ENCODE results near the gene ASMT.

Gene ASMT

GRCh38 chrX:1593286-1594271, 21.3 kb upstream of the ASMT start:
- TF ChIP-seq, protein P1, sequence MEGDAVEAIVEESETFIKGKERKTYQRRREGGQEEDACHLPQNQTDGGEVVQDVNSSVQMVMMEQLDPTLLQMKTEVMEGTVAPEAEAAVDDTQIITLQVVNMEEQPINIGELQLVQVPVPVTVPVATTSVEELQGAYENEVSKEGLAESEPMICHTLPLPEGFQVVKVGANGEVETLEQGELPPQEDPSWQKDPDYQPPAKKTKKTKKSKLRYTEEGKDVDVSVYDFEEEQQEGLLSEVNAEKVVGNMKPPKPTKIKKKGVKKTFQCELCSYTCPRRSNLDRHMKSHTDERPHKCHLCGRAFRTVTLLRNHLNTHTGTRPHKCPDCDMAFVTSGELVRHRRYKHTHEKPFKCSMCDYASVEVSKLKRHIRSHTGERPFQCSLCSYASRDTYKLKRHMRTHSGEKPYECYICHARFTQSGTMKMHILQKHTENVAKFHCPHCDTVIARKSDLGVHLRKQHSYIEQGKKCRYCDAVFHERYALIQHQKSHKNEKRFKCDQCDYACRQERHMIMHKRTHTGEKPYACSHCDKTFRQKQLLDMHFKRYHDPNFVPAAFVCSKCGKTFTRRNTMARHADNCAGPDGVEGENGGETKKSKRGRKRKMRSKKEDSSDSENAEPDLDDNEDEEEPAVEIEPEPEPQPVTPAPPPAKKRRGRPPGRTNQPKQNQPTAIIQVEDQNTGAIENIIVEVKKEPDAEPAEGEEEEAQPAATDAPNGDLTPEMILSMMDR (IDR thresholded peaks at IDR 0.05; ENCODE audit: poor library complexity, severe bottlenecking) = no peak
- H3K9me3 ChIP-seq (ENCODE audit: severe bottlenecking) = no peaks in the 10 kb centered on the region
- peaks cover 56% of the 10 kb centered on the region for H3K36me3 ChIP-seq (ENCODE audit: low read depth)
- DNase-seq (ENCODE audit: low spot score) (no peak), ATAC-seq (ENCODE audit: low read depth) (no peak)
- peak overlapping the region; percentile 58 for H3K27ac ChIP-seq (ENCODE audit: poor library complexity, severe bottlenecking)
- peak overlapping the region; percentile 64 for H3K4me3 ChIP-seq (ENCODE audit: severe bottlenecking)
- peaks cover 3% of the 10 kb centered on the region for H3K4me1 ChIP-seq (ENCODE audit: insufficient read depth, poor library complexity, severe bottlenecking)
- no peaks in the 10 kb centered on the region for H3K27me3 ChIP-seq (ENCODE audit: insufficient read depth, poor library complexity, severe bottlenecking)

DNA sequence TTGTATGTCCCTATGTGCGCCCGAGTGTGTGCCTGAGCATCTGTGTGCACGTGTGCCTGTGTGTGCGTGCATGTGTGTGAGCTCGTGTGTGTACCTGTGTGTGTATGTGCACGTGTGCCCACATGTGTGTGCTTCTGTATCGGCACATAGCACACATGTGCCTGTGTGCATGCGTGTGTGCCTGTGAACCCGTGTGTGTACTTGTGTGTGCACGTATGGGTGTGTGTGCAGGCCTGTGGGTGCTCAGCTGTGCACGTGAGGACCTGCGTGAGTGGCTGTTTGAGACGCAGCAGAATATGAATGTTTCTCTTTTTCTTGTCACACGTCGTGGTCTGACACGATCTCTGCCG, 19.2 kb upstream of the ASMT start:
- DNase-seq (ENCODE audit: low spot score) = no peak

GRCh38 chrX:1596676-1597344, 18.0 kb upstream of the ASMT start:
- TF ChIP-seq, protein P1 (IDR thresholded peaks at IDR 0.05; ENCODE audit: poor library complexity, severe bottlenecking) = no peak
- Histone ChIP-seq H3K4me1 (ENCODE audit: insufficient read depth, poor library complexity, severe bottlenecking) (peaks cover 3% of the 10 kb centered on the region), H3K27me3 (ENCODE audit: insufficient read depth, poor library complexity, severe bottlenecking) (no peaks in the 10 kb centered on the region), H3K36me3 (ENCODE audit: low read depth) (peaks cover 89% of the 10 kb centered on the region), H3K27ac (ENCODE audit: poor library complexity, severe bottlenecking) (no peak overlapping the region), H3K9me3 (ENCODE audit: severe bottlenecking) (no peaks in the 10 kb centered on the region), H3K4me3 (ENCODE audit: severe bottlenecking) (no peak overlapping the region)
- no peak for ATAC-seq (ENCODE audit: low read depth)
- peak; percentile 65 for DNase-seq (ENCODE audit: low spot score)

More for the DNA sequence above, 19.2 kb upstream of the ASMT start:
- Histone ChIP-seq H3K27ac (ENCODE audit: poor library complexity, severe bottlenecking) (no peak overlapping the region), H3K27me3 (ENCODE audit: insufficient read depth, poor library complexity, severe bottlenecking) (no peaks in the 10 kb centered on the region), H3K36me3 (ENCODE audit: low read depth) (peaks cover 77% of the 10 kb centered on the region), H3K4me3 (ENCODE audit: severe bottlenecking) (no peak overlapping the region), H3K4me1 (ENCODE audit: insufficient read depth, poor library complexity, severe bottlenecking) (peaks cover 3% of the 10 kb centered on the region), H3K9me3 (ENCODE audit: severe bottlenecking) (no peaks in the 10 kb centered on the region)
- ATAC-seq (ENCODE audit: low read depth) = no peak
- TF ChIP-seq, protein P1 (IDR thresholded peaks at IDR 0.05; ENCODE audit: poor library complexity, severe bottlenecking) = no peak

DNA sequence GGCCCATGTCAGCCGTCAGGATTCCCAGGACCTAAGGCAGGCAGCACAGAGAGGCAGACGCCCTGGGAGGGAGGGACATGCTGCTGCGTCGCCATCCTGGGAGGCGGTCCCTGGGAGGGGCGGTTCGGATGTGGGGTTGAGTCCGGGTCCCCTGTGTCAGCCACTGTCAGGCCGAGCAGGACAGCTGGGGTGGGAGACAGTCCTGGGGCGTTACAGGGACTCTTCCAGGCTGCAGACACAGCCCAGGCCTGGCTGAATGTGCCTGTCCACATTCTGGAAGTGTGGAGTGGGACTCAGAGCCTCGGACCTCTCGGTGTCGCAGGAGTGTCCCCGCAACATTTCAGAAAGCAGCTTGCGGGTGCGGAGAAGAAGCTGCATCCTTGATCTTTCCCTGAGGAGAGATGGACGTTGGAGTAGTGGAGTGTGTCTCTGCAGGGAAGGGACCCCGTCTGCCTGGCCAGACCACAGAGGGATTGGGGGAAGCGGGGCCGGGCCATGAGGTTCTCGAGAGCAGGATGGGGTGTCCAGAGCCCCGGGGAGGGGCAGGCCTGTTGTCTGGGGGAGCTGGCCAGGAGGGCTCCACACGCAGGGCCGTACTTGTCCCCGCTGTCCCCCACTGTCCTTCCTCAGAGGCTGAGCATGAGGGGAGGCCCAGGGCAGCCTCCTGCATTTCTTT, 17.4 kb upstream of the ASMT start:
- Histone ChIP-seq H3K27ac (ENCODE audit: poor library complexity, severe bottlenecking) (no peak overlapping the region), H3K36me3 (ENCODE audit: low read depth) (peaks cover 95% of the 10 kb centered on the region), H3K4me3 (ENCODE audit: severe bottlenecking) (no peak overlapping the region), H3K27me3 (ENCODE audit: insufficient read depth, poor library complexity, severe bottlenecking) (no peaks in the 10 kb centered on the region), H3K4me1 (ENCODE audit: insufficient read depth, poor library complexity, severe bottlenecking) (peaks cover 3% of the 10 kb centered on the region), H3K9me3 (ENCODE audit: severe bottlenecking) (no peaks in the 10 kb centered on the region)
- ATAC-seq (ENCODE audit: low read depth) (no peak), DNase-seq (ENCODE audit: low spot score) (peak; percentile 70)
- TF ChIP-seq, protein P1 (IDR thresholded peaks at IDR 0.05; ENCODE audit: poor library complexity, severe bottlenecking) = no peak
